ACHN (cell line): Measurements from ENCODE around the gene FAM114A1.

ENCODE experiments used
- DNase-seq: peaks from one replicate; pipeline ENCODE4 v3.0.0-alpha.2; 2015
- in situ Hi-C: cut with HindIII; loops from 2 replicates; pipeline ENCODE4 v1.10.0; 2017; ENCODE audit warnings: low sequenced_read_pairs, low pct_ligation_motif_present, low pct_unique_long_range_greater_than_20kb

FAM114A1 gene

DNA sequence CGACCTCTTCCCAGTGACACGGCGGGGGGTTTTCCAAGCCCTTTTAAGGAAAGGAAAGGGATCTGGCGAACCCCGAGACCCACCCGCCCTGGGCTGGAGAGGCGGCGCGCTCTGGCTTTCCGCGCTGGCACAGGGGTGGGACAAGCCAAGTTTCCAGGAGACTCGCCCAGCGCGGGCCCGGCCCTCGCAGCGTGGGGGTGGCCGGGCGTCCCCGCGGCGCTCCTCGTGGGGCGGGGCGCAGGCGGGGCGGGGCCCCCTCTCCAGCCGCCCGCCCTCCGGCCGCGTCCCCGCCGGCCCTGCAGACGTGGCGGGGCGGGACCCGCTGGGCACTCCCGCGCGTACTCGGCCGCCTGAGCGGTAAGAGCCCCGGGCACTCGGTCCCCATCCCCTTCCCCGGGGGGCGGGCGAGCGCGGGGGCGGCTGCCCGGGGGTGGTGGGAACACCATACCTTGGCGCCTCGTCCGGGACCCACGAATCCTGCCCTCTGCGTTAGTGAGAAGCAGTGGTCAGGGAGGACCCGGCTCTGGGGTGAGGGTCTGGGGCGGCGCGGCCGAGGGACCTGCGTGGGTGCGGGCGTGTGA is at the start of gene FAM114A1:
FAM114A1 (plus strand) TSS at position 329 of the 581 bp plus-strand sequence. CDS start 10,273 bp downstream, outside the sequence.
- in situ Hi-C loops, result no loop called here
- peak; percentile 81 for DNase-seq

DNA sequence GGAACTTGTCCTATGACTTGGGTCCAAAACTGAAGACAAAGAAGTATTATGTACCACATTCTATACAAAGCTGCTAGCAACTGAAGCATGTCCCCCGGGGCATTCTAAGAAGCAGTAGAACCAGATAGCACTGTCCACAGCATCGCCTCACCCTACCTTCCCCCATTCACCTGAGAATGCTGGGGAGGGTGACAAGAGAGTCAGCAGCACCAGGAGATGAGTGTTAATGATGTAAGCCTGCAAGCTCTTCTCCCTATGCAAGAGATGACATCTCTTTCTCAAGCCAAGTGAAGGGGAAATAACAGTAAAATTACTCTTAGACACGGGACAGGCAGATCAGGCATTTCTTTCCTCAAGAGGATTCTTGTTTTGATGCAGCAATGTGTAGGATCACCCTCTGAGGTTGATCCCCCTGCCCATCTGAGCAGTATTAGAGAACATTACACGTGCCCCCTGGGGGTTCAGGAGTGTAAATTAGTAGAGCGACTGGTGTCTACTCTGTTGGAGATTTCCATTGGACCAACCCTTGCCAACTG is 49.1 kb upstream of the FAM114A1 start:
- DNase-seq, result no peak
- in situ Hi-C loops, result no loop called here

DNA sequence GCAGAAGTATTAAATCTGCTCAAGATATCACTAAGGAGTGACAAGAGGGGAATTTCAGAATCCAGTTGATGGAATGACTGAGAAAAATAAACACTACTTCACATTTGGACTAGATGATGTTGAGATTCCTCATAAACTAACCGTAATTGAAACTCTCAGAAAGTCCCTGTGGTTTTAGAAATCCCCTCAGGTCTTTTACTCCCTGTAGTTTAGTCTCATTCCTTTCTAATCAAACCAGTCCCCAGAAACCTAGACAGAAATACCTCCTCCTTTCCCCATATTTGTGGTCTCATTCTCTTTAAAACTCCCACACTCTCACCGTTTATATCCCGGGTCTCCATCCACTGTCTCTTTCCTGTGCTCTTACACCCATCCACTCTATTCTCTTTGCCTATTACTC is 48.0 kb upstream of the FAM114A1 start:
- in situ Hi-C loops, result no loop called here
- DNase-seq, result no peak

DNA sequence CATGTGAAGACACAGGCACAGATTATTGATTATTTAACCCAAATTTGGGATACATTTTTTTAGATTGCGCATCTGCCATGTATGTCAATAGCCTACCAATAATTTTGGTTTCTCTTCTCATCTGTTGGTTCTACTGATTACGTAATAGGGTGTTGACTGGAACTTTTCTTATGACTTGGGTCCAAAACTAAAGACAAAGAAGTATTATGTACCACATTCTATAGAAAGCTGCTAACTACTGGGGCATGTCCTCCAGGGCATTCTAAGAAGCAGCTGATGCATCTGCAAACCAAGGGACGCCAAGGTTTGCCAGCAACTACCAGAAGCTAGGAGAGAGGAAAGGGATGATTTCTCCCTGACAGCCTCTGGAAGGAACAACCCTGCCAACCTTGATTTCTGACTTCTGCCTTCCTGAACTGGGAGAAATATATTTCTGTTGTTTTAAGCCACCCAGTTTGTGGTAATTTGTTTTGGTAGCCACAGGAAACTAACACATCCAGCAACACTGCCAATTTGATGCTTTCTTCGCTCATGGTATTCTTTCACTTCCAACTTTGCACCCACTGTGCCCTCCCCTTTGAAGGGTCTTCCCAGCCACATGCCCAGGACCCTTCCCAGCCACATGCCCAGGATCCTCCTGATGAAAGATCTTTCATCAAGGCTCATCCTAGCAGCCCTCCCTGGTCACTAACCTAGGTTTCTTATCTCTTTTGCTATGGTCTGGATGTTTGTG is 47.1 kb upstream of the FAM114A1 start:
- DNase-seq, result no peak
- in situ Hi-C loops, result no loop called here

DNA sequence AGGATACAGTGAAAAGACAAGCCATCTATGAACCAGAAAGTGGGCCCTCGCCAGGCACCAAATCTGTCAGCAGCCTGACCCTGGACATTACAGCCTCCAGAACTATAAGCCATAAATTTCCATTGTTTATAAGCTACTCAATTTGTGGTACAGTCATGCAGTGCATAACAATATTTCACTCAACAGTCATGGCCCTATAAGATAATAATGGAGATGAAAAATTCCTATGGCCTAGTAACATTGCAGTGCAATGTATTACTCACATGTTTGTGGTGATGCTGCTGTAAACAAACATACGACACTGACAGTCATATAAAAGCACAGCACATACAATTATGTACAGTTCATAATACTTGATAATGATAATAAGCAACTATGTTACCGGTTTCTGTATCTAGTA is 45.9 kb upstream of the FAM114A1 start:
- DNase-seq, result no peak
- in situ Hi-C loops, result no loop called here

DNA sequence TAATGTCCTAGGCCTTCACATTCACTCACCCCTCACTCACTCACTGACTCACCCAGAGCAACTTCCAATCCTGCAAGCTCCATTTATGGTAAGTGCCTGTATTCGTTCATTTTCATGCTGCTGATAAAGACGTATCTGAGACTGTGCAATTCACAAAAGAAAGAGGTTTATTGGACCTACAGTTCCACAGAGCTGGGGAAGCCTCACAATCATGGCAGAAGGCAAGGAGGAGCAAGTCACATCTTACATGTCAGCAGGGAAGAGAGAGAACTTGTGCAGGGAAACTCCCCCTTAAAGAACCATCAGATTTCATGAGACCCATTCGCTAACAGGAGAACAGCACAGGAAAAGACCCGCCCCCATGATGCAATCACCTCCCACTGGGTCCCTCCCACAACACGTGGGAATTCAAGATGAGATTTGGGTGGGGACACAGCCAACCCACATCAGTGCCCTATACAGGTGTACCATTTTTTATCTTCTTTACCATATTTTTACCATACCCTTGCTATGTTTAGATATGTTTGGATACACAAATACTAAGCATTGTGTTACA is 44.8 kb upstream of the FAM114A1 start:
- in situ Hi-C loops, result no loop called here
- no peak for DNase-seq

DNA sequence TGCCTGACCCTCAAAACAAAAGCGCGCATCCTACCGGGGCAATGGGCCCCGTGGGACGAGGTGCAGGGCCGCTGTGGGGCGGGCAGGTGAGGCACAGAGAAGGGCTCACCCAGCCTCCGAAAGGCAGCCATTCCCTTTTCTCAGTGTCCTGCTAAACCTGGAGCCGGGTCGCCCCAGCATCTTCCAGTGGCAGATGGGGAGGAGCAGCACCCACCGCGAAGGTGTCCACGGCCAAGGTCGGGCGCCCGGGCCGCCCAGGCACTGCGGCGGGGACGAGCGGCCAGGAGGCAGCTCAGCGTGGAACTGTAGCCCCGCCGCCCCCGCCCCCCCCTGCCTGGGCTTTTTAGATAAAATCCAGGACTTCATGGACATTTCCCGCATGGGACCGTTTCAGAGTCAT is 43.8 kb upstream of the FAM114A1 start:
- in situ Hi-C loops, result no loop called here
- DNase-seq, result no peak

DNA sequence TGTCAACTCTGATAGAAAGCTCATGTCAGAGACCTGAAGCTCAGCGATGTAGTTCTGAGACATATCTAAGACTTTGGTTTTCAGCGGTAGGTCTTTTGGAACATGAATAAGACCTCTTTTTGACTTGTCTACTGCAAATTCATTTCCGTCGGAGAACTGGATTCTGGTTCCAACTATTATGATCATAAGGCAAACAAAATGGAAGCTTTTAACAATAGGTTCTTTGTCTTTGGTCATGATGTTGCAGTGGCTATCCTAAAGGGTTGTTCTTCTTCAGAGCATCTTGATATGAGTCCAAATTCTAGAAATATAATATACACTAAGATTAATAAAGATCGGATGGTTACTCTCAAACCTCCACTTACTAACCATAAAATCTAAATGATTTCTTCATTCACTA is 38.4 kb upstream of the FAM114A1 start:
- no peak for DNase-seq
- in situ Hi-C loops, result no loop called here

DNA sequence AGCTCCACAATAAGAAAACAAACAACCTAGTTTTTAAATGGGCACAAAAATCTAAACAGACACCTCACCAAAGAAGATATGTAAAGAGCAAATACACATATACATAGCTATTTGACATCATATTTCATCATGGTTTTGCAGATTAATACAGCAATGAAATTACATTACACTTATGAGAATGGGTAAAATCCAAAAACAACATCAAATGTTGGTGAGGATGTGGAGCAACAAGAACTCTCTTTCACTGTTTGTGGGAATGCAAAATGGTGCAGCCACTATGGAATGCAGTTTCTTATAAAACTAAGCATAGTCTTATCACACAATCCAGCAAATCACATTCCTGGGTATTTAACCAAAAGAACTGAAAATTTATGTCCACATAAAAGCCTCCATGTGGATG is 36.0 kb upstream of the FAM114A1 start:
- DNase-seq, result no peak
- in situ Hi-C loops, result no loop called here

DNA sequence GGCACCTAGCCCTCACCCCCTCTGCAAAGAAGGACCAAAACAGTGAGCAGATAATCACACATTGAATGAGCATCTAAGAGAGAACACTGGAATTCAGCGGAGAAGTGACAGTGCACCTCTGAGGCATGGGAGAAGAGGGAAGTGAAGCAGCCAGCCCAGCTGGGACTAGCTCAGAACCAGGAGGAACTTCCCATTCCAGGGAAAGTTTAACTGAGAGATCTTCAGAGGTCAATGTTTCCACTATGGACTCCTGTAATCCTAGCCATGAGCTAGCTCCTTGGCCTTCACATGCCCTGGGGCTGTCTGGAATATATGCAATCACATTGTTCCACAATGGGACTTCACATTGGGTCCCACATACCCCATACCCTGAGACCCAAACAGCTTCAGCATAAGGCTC is 35.4 kb upstream of the FAM114A1 start:
- in situ Hi-C loops, result no loop called here
- no peak for DNase-seq

DNA sequence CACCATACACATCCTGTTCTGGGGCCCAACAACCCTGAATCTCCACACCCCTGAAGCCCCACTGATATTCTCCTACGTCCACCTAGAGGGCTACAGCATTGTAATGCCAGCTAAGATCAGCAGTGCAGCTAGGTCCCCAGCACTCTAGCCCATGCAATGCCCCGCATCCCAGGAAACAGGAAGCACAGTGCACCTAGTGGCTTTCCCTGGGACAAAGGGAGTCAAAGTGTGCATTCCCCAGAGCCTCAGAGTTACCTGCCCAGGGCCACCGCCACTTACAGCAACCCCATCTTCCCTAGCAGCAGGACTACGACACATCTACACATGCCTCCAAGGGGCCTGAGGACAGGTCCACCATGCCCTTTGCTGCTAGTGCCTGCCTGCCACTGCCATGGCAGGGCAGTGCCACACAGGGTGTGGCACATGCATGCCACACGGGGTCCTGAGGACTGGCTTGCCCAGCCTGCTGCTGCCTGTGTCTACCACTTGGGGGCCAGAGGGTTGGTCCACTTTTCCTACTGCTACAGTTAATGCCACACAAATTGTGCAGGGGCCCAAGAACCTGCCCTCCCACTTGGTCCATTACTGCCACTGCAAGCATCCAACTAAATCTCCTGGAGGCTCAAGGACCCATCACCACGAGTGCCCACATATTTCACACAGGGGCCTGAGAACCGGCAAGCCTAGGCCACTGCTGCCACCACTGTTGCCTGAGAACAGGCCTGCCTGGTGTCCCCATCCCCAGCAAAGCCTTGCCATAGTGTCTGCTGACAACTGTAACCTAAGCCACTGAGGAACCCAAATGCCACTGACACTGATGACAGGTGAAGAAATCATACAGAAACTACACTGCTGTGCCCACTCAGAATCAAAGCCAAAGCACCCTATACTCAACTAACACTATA is 34.7 kb upstream of the FAM114A1 start:
- DNase-seq, result no peak
- in situ Hi-C loops, result no loop called here

DNA sequence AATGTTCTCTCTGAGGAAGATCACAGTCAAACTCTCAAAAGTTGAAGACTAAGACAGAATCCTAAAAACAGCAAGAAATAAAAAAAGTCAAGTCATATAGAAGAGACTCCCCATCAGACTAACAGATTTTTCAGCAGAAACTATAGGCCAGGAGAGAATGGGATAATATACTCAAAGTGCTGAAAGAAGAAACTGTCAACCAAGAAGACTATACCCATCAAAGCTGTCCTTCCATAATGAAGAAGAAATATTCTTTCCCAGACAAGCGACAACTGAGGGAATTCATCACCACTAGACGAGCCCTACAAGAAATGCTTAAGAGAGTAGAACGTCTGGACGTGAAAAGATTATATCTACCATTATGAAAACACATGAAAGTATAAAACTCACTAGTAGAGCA is 33.0 kb upstream of the FAM114A1 start:
- in situ Hi-C loops, result no loop called here
- DNase-seq, result no peak

DNA sequence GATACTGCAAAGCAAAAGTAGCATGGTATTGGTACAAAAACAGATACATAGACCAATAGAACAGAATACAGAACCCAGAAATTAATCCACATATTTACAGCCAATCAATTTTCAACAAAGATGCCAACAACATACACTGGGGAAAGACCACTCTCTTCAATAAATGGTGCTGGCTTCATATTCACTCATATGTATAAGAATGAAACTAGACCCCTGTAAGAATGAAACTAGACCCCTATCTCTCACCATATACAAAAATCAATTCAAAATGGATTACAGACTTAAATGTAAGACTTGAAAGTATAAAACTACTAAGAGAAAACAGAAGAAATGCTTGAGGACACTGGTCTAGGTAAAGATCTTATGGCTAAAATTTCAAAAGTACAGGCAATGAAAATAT is 30.3 kb upstream of the FAM114A1 start:
- in situ Hi-C loops, result no loop called here
- no peak for DNase-seq

DNA sequence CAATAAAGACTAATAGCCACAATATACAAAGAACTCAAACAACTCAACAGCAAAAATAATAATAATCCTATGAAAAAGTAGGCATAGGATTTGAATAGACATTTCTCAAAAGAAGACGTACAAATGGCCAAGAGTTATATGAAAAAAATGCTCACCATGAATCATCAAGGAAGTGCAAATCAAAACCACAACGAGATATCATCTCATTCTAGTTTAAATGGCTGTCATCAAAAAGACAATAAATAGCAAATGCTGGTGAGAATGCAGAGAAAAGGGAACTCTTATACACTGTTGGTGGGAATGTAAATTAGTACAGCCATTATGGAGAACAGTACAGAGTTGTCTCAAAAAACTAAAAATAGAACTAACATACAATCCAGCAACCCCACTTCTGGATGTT is 29.8 kb upstream of the FAM114A1 start:
- no peak for DNase-seq
- in situ Hi-C loops, result no loop called here

DNA sequence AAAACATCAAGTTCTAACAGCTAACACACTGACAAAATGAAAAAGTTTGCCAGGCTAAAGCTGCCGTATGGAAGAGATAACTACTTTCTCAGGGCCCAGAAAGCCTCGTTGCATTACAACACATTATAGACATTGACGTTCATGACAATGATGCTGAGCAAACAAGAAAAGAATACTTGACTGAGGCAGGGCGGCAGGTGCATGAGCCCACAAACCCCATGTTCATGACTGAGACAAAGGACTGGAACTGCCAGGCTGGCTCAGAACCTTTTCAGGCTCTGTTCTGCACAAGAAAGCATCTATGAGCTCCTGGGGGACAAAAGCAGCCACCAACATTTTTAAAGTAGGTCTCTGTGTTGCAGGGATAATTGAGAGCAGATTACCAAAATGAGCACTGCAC is 24.6 kb upstream of the FAM114A1 start:
- in situ Hi-C loops, result no loop called here
- no peak for DNase-seq

DNA sequence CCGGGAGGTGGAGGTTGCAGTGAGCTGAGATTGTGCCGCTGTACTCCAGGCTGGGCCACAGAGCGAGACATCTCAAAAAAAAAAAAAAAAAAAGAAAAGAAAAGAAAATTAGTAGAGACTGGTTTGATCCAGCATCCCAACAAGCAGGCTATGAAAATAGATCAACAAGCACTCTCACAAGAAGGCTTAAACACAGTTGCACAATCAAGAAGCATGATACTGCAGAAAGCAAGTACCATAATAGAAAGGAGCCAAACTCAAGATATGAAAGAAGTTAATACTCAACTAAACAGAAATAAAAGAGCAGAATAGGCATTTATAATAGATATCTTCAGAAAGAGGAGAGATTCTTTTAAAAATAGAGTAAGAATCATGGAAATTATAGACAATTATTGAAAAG is 21.6 kb upstream of the FAM114A1 start:
- DNase-seq, result no peak
- in situ Hi-C loops, result no loop called here

DNA sequence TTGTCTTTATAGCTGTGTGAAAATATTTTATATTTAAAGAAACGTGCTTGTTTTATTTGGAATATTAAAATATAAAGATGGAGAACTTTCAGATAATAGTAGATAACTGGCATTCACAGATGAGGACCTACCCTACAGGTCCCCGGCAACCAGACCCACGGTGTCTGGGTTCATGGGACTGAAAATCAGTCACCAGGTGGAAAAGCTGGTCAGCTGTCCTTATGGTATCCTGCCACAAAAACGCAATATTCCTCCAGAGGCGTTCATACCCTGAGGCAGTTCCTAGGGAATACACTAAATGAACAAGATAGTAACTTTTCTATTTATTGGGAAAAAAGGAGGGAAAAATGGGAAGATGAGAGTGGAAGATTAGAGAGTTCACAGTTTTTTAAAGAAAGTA is 12.1 kb upstream of the FAM114A1 start:
- in situ Hi-C loops, result no loop called here
- DNase-seq, result no peak

DNA sequence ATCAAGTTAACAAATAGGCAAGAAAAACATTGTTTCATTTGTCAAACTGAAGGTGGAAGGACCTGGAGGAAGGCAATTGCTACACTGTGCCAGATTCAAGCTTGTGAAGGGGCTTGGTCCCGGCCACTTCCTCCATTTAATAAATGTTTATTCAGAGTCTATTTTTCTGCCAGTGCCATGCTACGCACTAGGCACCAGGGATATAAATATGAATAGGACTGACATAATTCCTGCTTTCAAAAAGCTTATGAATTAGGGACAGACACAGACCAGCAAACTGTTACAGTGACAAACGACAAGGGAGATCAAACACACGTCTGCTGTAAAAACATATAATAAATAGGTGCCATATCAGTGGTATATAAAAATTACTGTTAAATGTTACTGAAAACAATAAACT is 11.6 kb upstream of the FAM114A1 start:
- in situ Hi-C loops, result no loop called here
- no peak for DNase-seq
